HUES64 (cell line): ENCODE data around the gene PRR35.

Source experiments
- H3K27ac ChIP-seq: 2 replicates; pipeline ENCODE4 v1.7.0; 2013; ENCODE audit warnings: low read depth, low read length, inconsistent platforms
- H3K27me3 ChIP-seq: 2 replicates; pipeline ENCODE4 v1.6.1; 2013; ENCODE audit warnings: mild to moderate bottlenecking, low read length; ENCODE audit not compliant: insufficient read depth
- H3K36me3 ChIP-seq: 2 replicates; pipeline ENCODE4 v1.6.1; 2013; ENCODE audit warnings: mild to moderate bottlenecking, low read length; ENCODE audit not compliant: insufficient read depth
- H3K4me1 ChIP-seq: 2 replicates; pipeline ENCODE4 v1.6.1; 2013; ENCODE audit warnings: mild to moderate bottlenecking, low read length, moderate library complexity; ENCODE audit not compliant: insufficient read depth
- H3K4me3 ChIP-seq: 2 replicates; pipeline ENCODE4 v1.5.1; 2013; ENCODE audit warnings: mild to moderate bottlenecking, low read length, moderate library complexity
- H3K9ac ChIP-seq: 2 replicates; pipeline ENCODE4 v1.6.1; 2013; ENCODE audit warnings: mild to moderate bottlenecking, low read depth, low read length
- H3K9me3 ChIP-seq: 2 replicates; pipeline ENCODE4 v1.6.1; 2013; ENCODE audit warnings: low read depth, low read length; ENCODE audit not compliant: insufficient read depth
- WGBS: fragments of 150-250, 120-280 bp; methylation state at CpG from one replicate; pipeline ENCODE4 v1.1.7; 2013; ENCODE audit warnings: missing lambda C conversion rate; 5-methylcytosine and 5-hydroxymethylcytosine counted together

Gene PRR35

DNA sequence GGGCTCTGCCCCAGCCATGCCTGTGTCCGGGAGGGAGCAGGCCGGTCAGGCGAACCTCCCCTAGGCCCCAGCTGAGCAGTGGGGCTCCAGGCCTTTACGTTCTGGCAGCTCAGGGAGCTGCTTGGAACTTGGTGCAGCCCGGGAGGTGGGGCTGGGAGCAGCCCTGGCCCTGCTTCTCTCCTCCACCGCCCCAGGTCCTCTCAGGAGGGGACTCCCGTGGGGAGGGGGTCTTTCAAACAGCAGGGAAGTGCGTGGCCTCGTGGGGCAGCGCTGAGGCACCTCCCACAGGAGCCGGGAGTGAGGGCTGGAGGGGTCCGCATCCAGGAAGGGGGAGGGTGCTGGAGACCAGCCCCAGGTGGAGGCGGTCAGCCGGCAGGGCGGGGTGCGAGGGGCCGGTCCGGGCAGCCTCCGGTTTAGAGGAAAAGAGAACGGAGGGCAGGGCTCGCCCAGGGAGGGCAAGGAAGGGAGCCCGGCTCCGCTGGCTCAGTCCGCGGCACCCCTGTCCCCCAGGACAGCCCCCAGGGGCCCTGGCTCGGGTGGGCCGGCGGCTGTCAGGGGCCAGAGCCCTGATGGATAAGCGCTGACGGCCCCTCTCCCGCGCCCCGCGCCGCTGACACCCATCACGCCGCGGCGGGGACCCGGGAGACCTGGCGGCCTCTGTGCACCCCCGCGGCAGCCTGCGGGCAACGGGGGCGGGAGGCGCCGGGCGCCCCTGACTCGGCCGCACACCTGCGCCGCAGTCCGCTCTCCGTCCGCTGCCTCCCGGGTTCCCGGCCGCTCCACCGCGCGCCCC lies 587 bp upstream of the PRR35 start:
- H3K4me1 ChIP-seq: 0 out of 2 replicates have a peak, but pooled peaks cover 3% of the 10 kb centered on the region
- H3K9ac ChIP-seq: no peak overlapping the region; the same call in 1 of the 2 replicates
- peaks cover 44% of the 10 kb centered on the region for H3K27me3 ChIP-seq
- H3K27ac ChIP-seq: no peak overlapping the region
- 10% methylated on average over 62 of the region's 62 CpGs for WGBS
- H3K4me3 ChIP-seq: peak overlapping the region; percentile 39
- H3K36me3 ChIP-seq: no peaks in the 10 kb centered on the region
- no peaks in the 10 kb centered on the region for H3K9me3 ChIP-seq

DNA sequence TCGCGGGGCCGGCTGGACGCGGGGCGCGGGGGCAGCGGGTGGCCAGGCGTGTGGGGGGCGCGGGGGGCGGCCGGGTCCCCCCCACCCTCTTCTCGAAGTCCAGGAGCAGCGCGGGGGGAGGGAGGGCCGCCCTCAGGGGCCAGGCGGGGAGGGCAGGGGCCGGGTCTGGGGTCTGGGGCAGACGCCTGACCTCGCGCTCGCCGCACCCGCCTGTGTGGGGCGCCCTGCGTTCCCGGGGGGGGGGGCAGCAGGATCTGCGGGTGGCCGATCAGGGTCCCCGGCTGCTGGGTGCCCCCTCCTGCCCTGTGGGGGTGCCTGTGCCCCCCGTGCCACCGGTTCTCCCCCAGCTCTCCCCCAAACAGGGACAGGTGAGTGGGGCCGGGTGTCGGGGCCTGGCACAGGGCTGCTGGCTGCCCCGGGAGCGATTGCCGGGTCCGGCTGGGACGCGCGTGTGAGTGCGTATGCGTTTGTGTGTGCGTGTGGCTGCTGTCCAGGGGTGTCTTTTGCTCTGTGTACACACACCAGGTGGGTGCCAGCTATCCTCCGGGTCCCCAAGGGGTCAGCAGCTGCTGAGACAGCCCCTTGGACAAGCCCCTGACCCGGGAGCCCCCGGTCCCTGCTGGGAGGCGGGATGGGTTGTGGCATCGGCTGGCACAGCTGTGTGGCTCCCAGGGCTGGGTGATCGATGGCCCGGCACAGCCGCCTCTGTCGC lies 663 bp downstream of the PRR35 start:
- no peaks in the 10 kb centered on the region for H3K36me3 ChIP-seq
- H3K27ac ChIP-seq: no peak overlapping the region
- H3K9me3 ChIP-seq: no peaks in the 10 kb centered on the region
- H3K4me3 ChIP-seq: no peak overlapping the region
- peaks cover 44% of the 10 kb centered on the region for H3K27me3 ChIP-seq
- 41% methylated on average over 54 of the region's 54 CpGs for whole genome bisulfite sequencing
- no peak overlapping the region for H3K9ac ChIP-seq
- H3K4me1 ChIP-seq: 0 out of 2 replicates have a peak, but pooled peaks cover 3% of the 10 kb centered on the region

DNA sequence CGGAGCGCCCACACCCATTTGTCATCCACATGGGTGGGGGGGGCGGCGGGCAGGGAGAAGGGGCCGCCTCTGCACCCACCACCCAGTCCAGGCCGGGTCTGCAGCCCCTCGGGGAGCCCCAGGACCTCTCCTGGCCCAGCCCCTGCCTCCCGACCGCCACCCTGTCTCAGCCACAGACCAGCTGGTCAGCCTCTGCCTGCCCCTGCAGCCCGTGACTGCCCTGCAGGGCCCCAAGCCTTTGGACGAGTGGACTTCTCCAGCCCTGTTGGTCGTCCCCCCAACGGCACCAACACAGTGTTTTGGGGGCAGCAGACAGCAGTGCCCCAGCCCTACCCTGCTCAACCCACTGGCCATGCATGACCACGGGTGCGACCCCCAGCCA lies 1.2 kb downstream of the PRR35 start:
- Histone ChIP-seq H3K9me3 (no peaks in the 10 kb centered on the region), H3K9ac (no peak overlapping the region), H3K4me1 (peaks cover 9% of the 10 kb centered on the region; the same call in 1 of the 2 replicates), H3K36me3 (no peaks in the 10 kb centered on the region), H3K27ac (no peak overlapping the region), H3K27me3 (peaks cover 44% of the 10 kb centered on the region), H3K4me3 (no peak overlapping the region)
- WGBS: 88% methylated on average over 15 of the region's 15 CpGs

DNA sequence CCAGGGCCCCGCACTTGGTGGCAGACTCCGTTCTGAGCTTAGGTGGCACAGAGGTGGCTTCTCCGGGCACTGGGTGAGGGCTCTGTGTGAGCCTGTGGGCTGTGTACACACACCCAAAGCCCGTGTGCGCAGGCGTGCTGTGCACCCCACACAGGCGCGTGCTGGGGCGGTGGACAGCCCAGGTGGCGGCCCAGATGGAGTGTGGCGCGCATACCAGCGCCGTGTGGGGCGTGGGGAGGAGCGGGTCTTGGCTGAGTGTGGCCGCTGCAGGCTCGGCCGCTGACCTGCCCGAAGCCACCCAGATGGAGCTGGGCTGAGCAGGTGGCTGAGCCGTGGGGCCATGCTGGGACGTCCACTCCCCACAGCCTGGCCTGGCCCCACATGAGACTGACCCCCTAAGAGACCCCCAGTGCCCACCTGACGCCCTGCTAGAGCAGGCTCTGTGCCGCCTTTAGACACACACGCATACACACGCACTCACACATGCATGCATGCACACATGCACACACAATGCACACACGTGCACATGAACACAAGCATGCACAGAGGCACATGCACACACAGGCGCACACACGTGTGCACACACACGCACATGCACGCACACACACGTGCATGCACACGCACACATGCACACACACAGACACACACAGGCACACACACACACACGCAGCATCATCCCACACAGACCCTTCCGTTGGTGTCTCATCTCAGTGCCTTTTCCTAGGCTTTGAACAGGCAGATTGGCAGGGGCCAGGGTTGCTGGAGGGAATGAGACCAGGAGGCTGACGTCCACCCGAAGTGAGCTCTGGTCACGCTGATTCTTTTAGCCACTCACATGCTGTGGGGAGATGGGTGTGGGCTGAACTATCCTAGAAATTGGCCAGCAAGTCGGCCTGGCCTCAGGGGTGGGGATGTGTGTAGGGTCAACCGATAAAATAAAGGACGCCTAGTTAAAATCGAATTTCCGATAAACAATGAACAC lies 2.1 kb downstream of the PRR35 start:
- H3K4me3 ChIP-seq: no peak overlapping the region
- H3K27me3 ChIP-seq: peaks cover 44% of the 10 kb centered on the region
- no peaks in the 10 kb centered on the region for H3K9me3 ChIP-seq
- H3K4me1 ChIP-seq: peaks cover 15% of the 10 kb centered on the region
- WGBS: 90% methylated on average over 43 of the region's 43 CpGs
- no peak overlapping the region for H3K27ac ChIP-seq
- H3K9ac ChIP-seq: no peak overlapping the region
- H3K36me3 ChIP-seq: no peaks in the 10 kb centered on the region

DNA sequence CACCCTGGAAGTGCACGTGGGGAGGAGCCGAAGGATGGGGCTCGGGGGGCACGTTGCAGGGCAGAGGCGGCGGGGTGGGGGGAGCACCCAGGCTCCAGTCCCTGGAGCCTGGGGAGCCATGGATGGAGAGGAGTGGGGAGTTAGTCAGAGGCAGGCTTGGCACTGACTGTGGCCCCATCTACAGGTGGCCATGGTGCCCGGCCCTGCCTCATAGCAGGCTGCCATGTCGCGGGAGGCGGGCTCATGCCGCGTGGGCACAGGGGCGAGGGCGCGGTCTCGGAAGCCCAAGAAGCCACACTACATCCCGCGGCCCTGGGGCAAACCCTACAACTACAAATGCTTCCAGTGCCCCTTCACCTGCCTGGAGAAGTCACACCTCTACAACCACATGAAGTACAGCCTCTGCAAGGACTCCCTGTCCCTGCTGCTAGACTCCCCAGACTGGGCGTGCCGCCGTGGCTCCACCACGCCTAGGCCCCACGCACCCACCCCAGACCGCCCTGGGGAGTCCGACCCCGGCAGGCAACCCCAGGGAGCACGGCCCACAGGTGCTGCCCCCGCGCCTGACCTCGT lies 3.0 kb downstream of the PRR35 start:
- Histone ChIP-seq H3K36me3 (no peaks in the 10 kb centered on the region), H3K27me3 (peaks cover 43% of the 10 kb centered on the region), H3K9ac (no peak overlapping the region), H3K4me3 (no peak overlapping the region), H3K27ac (no peak overlapping the region), H3K4me1 (peaks cover 17% of the 10 kb centered on the region), H3K9me3 (no peaks in the 10 kb centered on the region)
- WGBS: 92% methylated on average over 30 of the region's 30 CpGs

DNA sequence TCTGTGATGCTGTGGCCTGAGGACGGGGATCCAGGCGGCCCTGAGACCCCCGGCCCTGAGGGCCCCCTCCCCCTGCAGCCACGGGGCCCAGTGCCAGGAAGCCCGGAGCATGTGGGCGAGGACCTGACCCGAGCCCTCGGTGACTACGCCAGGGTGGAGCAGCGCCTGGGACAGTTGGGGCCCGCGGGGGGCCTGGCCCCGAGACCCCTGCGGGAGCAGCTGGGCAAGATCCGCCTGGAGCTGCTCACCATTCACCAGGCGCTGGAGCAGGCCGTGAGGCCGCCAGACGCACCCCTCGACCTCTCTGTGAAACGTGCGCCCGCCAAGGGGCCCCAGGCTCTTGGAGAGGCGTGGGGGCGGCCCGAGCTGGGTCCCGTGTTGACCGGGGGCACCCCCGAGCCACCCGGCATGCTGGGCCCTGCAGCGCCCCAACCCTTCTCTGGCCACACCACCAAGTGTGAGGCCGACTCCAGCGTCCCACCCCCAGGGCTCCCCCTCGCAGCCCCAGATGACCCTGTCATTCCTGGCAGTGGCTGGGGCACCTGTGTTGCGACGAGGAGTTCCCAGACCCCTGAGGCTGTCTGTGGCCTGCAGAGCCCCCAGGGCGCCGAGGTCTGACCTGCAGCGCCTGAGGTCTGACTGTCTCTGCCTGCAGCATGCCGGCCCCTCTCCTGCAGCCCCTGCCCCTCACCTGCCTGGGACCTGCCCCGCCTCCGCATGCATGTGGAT lies 4.7 kb downstream of the PRR35 start:
- WGBS: 91% methylated on average over 42 of the region's 42 CpGs
- no peak overlapping the region for H3K9ac ChIP-seq

DNA sequence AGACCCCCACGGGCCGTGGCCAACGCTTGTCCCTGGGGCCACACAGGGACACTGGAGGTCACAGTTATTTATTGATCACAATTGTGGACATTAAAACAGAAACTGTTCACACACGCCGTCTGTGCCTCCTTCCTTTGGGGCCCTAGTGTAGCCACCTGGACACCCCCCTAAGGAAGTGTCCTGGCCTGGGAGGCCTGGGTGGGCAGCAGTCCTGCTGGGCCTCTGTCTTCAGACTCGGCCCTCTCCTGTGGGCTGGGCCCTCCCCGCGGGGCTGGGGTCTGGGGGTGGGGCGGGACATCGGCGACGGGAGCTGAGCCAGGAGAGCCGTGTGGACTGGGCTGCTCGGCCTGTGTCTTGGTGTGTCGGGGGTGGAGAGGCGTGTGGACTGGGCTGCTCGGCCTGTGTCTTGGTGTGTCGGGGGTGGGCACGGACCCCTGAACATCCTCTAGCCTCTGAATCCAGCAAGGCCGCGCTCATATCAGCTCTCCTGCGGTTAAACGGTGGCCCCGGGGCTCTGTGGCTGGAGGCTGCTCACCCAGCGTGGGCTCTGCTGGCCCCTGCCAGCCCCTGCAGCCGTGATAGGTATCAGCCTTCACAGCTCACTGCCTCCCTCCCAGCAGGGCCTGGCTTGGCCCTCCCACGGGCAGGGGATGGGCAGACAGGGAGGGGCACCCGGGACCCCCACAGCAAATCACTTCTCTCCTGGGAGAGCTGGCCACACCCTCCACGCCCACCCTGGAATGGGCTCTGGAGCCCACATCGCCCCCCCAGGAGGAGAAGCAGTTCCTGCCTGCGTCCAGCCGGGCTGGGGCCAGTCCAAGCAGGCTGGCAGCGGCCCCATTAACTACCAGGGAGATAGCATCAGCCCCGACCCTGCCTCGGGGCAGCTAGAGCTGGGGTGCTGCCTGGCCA lies 5.5 kb downstream of the PRR35 start:
- no peaks in the 10 kb centered on the region for H3K9me3 ChIP-seq
- peaks cover 19% of the 10 kb centered on the region for H3K27me3 ChIP-seq
- 63% methylated on average over 35 of the region's 35 CpGs for WGBS
- no peak overlapping the region for H3K9ac ChIP-seq
- no peaks in the 10 kb centered on the region for H3K36me3 ChIP-seq
- no peak overlapping the region for H3K27ac ChIP-seq
- peaks cover 20% of the 10 kb centered on the region for H3K4me1 ChIP-seq
- H3K4me3 ChIP-seq: no peak overlapping the region

More for the DNA sequence above, 4.7 kb downstream of the PRR35 start:
- H3K4me1 ChIP-seq: peaks cover 20% of the 10 kb centered on the region
- peaks cover 26% of the 10 kb centered on the region for H3K27me3 ChIP-seq
- no peaks in the 10 kb centered on the region for H3K36me3 ChIP-seq
- H3K27ac ChIP-seq: no peak overlapping the region
- no peaks in the 10 kb centered on the region for H3K9me3 ChIP-seq
- no peak overlapping the region for H3K4me3 ChIP-seq

DNA sequence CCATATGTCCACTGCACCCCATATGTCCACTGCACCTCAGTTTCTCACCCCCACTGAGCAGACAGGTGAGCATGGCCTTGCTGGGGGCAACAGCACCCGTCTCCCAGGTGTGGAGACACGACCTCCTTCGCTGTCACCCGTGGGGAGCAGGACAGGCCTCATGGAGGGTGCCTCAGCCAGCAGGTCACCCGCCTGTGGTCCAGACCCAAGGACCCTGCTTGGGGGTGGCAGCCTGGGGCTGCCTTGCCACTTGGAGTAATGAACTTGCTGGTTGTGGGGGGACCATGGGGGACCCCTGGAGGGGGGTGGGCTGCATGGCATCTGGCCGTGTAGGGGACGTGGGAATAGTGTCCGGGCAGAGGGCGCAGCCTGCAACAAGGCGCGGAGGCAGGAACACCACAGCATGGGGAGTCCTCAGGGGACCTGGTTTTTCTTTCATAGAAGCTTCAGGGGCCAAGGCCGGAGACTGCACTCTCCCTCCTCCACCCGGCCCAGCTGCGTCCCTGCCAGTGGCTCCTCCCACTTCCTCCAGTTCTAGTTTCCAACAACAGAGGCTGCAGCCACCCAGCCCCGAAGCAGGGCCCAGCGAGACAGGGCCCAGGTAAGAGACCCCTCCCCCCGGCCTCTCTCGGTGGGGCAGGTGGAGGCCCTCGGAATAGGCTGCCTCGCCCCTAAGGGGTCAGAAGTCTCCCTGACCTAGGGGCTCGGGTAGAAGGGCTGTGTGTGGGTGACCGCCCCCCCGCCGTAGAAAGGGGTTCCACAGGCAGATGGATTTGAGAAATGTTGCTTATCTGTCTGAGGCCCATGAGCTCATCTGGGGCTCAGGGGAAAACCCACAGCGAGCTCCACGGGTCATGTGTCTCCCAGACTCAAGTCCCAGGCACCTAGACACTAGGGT lies 6.5 kb downstream of the PRR35 start, which contains the start of gene NHLRC4:
TSS of gene NHLRC4 (plus strand) at position 531 of the 898 bp plus-strand sequence. CDS start 1,043 bp downstream, outside the sequence.
- H3K27me3 ChIP-seq: peaks cover 8% of the 10 kb centered on the region
- peaks cover 20% of the 10 kb centered on the region for H3K4me1 ChIP-seq
- peaks cover 1% of the 10 kb centered on the region; the same call in 1 of the 2 replicates for H3K36me3 ChIP-seq
- 0 out of 2 replicates have a peak within 1 kb of the TSS, but pooled peaks have one; percentile 30 for H3K27ac ChIP-seq
- H3K9me3 ChIP-seq: no peaks in the 10 kb centered on the region
- peak within 1 kb of the TSS; percentile 31; the same call in 1 of the 2 replicates for H3K9ac ChIP-seq
- H3K4me3 ChIP-seq: no peak within 1 kb of the TSS
- 52% methylated on average over 26 of the region's 26 CpGs for WGBS
